GM18907 (cell line): Measurements from ENCODE around the gene C20orf204.

Experiments used
- ATAC-seq: cut with Tn5 transposase; IDR thresholded peaks from one replicate; pipeline ENCODE4 v1.9.1; 2021; ENCODE audit warnings: mild to moderate bottlenecking, moderate library complexity; ENCODE audit not compliant: unreplicated experiment

C20orf204 gene

GRCh38 chr20:64055396-64055892, 19.5 kb downstream of the C20orf204 start:
- no peak for ATAC-seq

GRCh38 chr20:64055893-64056638, 20.1 kb downstream of the C20orf204 start:
- no peak for ATAC-seq

- ATAC-seq: no peak
These were observed 20.6 kb downstream of the C20orf204 start for GRCh38 chr20:64056639-64056888.

DNA sequence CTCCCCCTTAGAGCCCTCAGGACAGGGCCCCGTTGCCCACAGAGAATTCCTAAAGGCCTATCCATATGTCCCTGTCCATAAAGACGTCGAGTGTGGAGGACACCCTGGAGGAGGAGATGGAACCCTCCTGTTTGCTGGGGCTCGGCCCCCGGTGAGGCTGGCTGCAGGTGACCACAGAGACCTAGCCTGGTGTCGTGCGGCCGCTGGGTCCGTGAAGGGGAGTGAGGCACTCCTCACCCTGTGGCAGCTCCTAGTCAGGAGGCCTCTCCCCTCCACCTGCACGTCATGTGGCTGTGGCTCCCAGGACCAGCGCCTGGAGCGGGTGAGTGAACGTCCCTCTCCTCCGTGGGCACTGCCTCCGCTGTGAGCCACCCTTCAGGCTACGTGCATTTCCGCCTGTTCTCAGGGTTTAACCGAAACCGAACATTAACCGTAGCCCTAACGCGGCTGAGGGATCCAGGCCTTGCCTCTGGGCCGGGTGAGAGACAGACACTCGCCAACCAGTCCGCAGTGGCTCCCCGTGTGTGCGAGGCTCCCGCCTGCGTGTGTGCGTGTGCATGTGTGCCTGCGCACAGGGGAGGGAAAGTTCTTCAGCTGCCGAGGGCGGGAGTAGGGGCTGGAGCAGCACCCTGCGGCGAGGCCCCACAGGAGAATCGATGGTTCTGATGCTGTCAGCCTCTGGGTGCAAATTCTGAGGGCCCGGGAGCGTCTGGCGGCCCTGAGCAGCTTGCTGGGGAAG, 21.1 kb downstream of the C20orf204 start:
- ATAC-seq: no peak

DNA sequence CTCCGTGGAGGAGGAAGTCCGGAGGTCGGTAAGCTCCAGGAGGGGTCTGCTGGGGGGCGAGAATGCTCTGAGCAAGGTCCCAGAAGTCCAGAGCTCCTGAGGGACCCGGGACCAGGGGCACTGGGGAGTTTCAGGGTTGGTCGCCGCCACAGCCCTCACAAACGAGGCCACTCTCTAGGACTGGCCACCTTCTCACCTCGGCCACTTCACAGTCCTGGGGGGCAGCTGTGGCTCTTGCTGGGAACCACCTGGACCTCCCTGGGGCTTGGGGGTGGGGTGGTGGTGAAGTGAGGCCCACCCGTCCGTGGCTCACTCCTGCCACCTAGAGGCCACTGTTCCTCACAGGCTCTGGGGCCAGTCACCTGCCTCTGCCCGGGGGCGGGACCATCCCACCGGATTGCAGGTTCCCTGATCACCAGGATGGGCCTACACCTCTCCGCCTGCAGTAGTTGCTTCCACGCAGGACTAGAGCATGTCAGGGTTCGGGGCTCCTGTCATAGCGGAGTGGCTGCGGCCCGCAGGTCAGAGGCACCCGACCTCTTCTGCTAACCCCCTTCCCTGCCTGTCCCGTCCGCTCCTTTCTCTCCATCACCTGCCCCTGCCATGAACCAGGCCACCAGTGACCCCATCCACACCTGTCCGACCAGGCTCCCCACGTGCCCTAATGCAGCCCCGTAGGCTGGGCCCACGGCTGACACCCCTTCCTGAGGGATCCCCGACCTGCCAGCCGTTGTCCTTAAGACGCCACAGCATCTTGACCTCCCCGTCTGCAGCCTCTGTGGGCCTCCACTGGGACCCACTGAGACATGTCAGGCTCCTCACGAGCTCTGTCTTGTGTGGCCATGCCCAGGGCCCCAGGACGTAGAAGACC, 21.9 kb downstream of the C20orf204 start:
- peak; percentile 44 for ATAC-seq

- ATAC-seq: no peak
These were observed 22.6 kb downstream of the C20orf204 start for GRCh38 chr20:64058536-64058935.

- ATAC-seq: no peak
These were observed 26.3 kb downstream of the C20orf204 start for GRCh38 chr20:64062276-64062595.

GRCh38 chr20:64062596-64063388, 26.8 kb downstream of the C20orf204 start, which contains the start of gene TCEA2:
TCEA2 (plus strand) TSS chr20:64063198; CDS start chr20:64063313, 115 bp downstream.
- peak; percentile 78 for ATAC-seq

DNA sequence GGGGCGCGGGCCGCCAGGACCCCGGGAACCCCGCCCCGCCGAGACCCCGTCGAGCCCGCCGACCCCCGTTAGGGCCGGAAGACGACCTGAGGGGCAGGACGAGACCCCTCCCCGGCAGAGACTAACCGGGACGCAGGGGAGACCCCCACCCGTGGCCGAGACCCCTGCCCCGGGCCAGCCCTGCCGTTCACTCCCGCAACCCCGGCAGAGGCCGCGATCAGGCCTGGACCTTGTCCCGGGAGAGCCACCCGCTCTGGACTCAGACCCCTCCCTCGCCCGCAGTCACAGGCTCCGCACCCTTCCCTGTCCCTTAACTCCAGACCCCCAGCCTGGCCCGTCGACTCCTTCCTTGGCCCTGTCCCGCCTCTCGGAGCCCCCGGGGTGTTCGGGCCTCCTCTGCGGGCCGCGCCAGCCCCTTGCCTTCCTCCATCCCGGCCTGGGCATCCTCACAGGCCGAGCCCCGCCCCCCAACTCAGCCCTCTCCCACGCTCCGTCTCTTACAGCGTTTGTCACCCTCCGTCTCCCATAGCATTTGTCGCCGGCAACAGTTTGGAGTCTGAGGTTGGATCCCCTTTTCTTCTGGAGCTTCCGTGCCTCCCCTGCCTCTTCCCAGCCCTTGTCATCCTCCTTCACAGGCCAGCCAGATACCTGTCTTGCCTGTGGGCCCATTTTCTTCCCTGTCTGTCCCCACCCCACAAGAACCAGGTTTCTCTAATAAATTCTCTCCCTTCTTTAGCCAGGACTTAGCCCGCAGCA, 27.6 kb downstream of the C20orf204 start:
- ATAC-seq: no peak

DNA sequence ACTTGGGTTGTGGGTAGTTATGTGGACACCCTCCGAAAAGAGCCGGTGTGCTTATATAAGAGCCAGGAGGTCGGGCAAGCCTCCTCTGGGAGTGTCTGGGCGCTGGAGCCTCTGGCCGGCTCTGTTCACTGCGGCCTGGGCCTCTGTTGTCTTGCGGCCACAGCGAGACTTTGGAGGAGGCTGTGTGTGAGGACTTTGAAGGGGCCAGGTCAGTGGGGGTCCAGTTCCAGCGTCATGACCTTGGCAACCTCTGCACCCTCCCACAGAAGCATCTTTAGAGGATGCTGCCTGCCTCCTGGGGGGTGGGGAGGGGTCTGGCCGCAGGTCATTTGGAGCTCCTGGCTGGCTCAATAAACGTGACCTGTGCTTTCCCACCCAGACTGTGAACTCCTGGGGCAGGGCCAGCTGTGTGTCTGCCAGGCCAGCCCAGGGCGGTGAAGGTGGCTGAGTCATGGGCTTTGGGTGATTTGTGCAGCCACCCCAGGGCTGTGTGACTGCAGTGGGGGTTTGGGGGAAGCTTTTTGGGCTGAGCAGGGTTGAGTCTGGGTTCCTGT, 28.2 kb downstream of the C20orf204 start:
- no peak for ATAC-seq

DNA sequence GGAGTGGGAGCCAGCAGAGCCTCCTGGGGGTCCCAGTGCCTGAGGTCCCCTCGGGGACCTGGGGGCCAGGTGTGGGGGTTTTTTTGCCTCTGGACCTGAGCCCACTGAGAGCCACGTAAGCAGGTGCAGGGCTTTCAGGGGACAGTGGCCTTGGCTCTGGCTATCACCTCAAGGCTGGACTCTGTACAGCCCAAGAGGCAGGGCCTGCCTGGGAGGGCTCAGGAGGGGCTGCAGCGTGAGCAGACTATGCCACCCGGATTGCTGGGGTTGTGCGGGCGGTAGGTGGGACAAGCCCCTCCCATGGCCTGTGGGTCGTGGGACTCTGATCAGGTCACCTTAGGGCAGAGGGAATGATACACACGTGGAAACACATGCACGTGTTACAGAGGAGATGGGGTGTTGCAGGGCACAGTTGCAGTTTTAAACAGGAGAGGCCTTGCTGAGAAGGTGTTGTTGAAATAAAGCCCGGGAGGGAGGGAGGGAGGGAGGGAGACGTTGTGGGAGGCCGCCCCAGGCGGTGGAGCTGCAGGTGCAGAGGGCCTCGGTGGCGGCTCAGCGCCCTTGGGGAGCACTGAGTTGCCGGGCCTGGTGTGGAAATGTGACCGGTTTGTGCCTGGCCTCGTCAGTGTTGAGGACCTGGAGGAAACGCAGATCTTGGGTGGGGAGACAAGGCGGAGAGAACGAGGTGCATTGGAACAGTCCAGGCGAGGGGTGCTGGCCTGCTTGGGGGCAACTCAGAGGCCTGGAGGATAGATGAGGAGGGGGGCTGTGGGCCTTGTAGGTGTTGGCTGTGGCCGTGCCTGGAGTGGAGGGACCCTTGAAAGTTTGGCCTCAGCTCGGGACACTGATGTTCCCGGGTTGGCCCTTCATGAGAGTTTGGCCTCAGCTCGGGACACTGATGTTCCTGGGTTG, 29.3 kb downstream of the C20orf204 start:
- ATAC-seq: no peak

DNA sequence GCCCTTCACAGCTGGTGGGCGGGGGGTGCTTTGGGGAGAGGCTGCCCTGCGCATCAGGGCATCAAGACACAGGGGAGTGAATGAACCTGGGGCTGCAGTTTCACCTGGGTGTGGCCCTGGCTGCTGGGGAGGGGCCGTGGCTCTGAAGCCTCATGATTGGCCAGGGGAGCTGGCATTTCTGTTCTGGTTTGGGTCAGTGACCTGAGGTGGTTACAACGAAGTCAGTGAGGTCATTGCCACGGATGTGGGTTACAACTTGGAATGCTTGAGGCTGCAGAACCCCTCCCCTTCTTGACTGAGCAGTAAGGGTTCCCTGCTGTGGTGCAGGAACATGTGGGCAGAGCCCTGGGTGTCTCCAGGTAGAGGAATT, 30.0 kb downstream of the C20orf204 start:
- ATAC-seq: peak; percentile 48

DNA sequence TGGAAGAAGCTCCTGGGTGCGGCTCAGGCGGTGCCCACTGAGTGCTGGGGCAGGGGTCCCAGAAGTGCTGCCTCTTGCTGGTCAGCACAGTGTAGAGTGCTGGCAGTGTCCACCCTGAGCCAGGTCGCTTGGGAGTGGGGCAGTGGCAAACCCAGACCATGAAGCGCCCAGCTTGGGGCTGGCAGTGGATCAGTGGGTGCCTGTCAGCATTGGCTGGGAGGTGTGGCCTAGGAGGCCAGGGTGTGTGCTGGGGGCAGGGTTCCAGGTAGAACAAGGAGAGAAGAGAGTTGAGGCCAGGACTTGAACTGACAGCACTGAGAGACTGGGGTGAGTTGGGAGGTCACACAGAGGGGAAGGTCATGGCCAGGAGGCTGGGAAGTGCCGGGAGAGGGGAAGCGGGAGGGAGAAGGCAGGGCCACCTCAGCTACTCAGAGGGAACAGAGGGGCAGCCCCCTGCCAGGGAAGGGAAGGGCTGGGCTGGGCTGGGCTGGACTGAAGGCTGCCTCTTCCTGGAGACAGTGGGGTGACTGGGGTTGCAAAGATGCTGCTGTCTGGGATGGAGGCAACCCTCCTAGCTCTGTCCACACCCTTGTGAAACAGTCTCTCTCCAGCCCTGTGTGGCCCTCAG, 31.1 kb downstream of the C20orf204 start:
- no peak for ATAC-seq

GRCh38 chr20:64067733-64068307, 31.8 kb downstream of the C20orf204 start:
- no peak for ATAC-seq

DNA sequence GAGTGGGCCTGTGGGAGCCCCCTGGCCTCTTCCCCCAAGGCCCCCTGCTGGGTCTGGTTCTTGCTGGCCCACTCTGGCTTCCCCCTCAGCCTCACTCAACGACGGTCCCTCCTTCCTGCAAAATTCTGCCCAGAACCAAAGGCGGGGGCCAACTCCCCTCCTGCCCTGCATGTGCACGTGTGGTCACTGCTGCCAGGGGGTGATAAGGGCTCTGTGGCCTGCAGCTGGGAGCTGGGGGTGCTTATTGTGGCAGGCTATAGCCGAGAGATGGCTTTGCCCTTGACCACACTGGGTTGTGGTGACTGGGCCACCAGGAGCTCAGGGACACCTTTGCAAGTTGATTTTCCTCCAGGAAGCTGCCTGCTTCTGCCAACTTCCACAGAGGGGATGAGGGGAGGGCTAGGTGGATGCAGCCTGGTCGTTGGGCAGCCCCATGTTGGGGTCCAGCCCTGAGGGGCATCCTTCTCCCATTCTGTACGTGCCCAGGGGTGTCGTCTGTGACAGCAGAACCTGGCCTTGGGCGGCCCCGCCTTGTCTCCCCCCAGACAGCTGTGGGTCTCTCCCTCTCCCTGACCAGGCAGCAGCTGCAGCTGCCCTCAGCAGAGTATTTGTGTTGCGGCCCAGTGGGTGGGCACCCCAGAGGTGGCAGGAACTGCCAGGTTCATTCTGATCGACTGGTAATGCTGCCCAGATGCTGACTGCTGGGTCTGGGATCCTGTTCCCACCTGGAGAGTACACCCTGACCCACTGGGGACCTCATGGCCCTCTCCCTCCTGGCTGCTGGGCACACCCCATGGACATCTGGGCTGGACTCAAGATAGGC, 32.6 kb downstream of the C20orf204 start:
- ATAC-seq: no peak

DNA sequence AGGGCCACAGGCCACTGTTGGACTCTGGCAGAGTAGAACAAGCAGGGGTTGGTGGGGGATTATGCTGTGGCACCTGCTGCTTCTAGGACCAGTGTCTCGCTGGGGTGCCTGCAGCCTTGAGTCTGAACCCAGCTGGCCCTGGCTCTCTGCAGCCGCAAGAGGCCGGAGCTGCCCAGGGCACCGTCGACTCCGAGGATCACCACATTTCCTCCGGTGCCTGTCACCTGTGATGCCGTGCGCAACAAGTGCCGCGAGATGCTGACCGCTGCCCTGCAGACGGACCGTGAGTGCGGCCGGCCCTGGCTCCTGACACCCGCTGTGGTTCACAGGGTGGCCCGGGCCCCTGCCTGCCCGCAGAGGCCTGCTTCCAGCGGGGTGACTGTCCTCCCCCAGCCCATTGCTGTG, 33.2 kb downstream of the C20orf204 start:
- ATAC-seq: no peak

- no peak for ATAC-seq
These were observed 33.7 kb downstream of the C20orf204 start for GRCh38 chr20:64069614-64070243.
